Fibroblast of upper back skin (primary cell): ENCODE results near the gene WFDC13.
"Not testable (repeated sequence)": the region's sequence is repeated elsewhere in the genome, so short reads cannot be mapped to it uniquely, and the experiment has no call there.

ENCODE experiments used
- DNase-seq: peaks from one replicate; pipeline ENCODE4 v3.0.0-alpha.2; 2013

The WFDC13 gene, protein sequence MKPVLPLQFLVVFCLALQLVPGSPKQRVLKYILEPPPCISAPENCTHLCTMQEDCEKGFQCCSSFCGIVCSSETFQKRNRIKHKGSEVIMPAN

DNA sequence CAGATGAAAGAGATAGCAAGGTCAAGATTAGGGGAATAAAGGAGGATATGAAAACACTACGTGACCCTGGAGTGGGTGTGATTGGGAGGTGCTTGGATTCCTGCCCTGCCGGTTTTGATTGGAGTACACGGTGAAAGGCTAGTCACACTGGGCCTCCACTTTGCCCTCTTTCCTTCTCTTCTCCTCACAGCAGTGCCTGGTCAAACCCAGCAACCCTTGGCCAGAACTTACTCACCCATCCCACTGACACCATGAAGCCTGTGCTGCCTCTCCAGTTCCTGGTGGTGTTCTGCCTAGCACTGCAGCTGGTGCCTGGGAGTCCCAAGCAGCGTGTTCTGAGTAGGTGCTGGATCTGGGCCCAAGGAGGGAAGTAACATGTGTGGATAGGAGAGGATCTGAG lies at the start of gene WFDC13:
TSS of gene WFDC13 (plus strand) at position 166 of the 400 bp plus-strand sequence. CDS start at position 252, 86 bp downstream.
- no peak for DNase-seq

DNA sequence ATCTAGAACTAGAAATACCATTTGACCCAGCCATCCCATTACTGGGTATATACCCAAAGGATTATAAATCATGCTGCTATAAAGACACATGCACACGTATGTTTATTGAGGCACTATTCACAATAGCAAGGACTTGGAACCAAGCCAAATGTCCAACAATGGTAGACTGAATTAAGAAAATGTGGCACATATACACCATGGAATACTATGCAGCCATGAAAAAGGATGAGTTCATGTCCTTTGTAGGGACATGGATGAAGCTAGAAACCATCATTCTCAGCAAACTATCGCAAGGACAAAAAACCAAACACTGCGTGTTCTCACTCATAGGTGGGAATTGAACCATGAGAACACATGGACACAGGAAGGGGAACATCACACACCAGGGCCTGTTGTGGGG lies 44.8 kb upstream of the WFDC13 start:
- DNase-seq: not testable (repeated sequence)

DNA sequence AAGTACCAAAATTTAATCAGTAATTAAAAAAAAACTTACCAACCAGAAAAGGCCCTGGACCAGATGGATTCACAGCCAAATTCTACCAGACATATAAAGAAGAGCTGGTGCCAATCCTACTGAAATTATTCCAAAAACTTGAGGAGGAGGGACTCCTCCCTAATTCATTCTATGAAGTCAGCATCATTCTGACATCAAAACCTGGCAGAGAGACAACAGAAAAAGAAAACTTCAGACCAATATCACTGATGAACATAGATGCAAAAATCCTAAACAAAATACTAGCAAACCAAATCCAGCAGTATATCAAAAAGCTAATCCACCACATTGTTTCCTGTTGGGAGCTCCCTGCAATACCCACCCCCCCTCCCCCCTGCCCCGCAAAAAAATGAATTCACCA lies 31.7 kb upstream of the WFDC13 start, which contains the start of gene WFDC11:
TSS of gene WFDC11 (minus strand) at position 101 of the 400 bp plus-strand sequence. CDS start 19,639 bp downstream, outside the sequence.
- no peak for DNase-seq

DNA sequence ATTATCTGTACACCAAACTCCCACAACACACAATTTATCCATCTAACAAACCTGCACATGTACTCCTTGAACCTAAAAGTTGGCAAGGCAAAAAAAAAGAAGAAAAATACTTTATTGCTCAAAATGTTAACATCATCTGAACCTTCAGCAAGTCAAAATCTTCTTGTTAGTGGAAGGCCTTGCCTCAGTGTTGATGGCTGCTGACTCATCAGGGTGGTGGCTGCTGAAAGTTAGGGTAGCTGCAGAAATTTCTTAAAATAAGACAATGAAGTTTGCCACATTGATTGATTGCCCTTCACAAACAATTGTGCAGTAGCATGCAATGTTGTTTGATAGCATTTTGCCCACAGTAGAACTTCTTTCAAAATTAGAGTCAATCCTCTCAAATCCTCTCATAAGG lies 29.1 kb upstream of the WFDC13 start:
- no peak for DNase-seq

DNA sequence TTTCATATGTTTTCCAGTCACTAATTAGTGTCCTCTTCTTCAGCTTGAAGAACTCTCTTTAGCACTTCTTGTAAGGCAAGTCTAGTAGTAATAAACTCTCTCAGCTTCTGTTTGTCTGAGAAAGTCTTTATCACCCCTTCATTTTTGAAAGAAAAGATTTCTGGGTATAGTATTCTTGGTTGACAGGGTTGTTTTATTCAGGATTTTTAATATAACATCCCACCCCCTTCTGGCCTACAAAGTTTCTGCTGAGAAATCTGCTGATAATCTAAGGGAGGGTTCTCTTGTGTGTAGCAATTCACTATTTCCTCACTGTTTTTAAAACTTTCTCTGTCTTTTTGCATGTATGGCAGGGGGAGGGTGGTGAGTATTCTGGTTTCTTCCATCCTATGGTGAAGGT lies 22.2 kb upstream of the WFDC13 start:
- DNase-seq: no peak

DNA sequence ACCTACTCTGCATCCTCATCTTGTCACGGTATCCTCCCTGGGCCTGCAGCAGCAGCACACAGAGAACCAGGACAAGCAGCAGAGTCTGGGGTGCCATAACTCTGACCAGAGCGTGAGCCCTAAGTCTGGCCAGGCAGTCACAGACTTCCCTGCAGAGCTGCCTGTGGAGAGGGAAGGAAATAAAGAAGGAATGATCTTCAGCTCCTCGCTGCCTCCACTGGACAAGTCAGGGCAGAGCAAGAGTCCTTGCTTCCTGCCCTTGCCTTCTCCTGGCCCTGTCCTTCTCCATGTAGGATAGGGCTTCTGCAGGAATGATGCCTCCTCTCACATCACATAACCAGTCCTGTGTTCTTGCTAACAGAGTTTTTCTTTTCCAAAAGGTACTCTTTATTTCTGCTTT lies 15.9 kb upstream of the WFDC13 start:
- no peak for DNase-seq

DNA sequence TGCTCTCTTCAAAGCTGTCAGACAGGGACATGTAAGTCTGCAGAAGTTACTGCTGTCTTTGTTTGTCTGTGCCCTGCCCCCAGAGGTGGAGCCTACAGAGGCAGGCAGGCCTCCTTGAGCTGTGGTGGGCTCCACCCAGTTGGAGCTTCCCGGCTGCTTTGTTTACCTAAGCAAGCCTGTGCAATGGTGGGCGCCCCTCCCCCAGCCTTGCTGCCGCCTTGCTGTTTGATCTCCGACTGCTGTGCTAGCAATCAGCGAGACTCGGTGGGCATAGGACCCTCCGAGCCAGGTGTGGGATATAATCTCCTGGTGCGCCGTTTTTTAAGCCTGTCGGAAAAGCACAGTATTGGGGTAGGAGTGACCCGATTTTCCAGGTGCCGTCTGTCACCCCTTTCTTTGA lies 8.5 kb upstream of the WFDC13 start:
- not testable (repeated sequence) for DNase-seq

DNA sequence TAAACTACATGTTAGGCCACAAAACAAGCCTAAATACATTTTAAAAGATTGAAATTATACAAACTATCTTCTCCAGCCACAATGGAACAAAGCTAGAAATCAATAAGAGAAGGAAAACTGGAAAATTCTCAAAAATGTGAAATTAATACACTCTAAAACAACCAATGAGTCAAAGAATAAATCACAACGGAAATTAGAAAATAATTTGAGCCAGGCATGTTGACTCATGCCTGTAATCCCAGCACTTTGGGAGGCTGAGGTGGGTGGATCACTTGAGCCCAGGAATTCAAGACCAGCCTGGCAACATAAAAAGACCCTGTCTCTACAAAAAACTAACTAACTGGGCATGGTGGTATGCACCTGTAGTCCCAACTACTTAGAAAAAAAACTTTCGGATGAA lies 6.3 kb upstream of the WFDC13 start:
- no peak for DNase-seq

DNA sequence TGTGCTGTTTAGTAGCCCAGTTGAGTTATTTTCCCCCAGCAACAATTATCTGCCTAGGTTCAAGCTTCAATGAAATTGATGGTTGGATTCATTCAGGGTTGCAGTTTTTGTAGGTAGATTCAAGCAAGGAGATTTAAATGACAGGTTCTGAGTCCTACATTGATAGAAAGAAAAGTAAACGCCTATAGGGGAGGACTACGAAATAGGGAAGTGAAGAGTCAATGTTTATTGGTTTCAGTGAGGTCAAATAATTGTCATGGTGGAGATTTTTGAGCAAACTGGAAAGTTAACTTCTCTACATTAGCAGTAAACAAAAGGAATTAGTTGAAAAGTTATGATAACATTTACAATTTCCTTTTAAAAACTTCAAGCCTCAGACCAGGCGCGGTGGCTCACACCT lies 734 bp upstream of the WFDC13 start:
- DNase-seq: no peak

DNA sequence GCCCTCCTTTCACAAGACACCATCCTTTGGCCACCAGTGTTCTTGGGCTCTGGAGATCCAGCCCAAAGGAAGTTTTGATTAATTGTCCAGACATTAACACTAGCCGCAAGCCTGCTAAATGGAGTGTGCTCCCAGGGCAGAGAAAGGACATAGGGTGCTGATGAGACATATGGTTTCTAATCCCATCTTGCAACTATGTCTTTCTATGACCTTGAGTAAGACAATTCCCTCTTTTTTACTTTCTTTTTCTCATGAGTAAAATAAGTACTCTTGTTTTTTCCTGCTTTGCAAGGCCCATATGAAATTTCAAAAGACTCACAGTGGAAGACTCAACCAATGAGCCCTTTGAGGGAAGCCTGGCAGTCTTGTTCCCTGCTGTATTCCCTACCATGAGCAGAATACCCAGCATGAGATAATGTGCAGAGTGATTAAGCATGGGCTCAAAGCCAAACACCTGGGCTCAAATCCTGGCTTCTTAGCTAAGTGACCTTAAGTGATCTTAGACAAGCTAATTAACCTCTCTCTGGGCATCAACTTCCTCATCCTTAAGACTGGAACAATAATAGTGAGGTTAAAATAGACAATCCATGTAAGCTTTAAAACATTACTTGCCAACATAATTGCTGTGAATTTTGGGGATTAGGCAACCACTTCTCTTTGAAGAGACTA lies 3.3 kb downstream of the WFDC13 start, which contains the start of gene WFDC10B:
TSS of gene WFDC10B (minus strand) at position 51 of the 669 bp plus-strand sequence. CDS start 19,027 bp downstream, outside the sequence.
- no peak for DNase-seq

DNA sequence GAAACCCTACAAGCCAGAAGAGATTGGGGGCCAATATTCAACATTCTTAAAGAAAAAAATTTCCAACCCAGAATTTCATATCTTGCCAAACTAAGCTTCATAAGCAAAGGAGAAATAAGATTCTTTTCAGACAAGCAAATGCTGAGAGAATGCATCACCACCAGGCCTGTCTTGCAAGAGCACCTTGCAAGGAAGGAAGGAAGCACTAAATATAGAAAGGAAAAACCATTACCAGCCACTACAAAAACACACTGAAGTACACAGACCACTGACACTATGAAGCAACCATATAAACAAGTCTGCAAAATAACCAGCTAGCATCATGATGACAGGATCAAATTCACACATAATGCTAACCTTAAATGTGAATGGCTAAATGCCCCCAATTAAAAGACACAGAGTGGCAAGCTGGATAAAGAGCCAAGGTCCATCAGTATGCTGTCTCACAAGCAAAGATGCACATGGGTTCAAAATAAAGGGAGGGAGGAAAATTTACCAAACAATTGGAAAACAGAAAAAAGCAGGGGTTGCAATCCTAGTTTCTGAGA lies 14.4 kb downstream of the WFDC13 start:
- not testable (repeated sequence) for DNase-seq

DNA sequence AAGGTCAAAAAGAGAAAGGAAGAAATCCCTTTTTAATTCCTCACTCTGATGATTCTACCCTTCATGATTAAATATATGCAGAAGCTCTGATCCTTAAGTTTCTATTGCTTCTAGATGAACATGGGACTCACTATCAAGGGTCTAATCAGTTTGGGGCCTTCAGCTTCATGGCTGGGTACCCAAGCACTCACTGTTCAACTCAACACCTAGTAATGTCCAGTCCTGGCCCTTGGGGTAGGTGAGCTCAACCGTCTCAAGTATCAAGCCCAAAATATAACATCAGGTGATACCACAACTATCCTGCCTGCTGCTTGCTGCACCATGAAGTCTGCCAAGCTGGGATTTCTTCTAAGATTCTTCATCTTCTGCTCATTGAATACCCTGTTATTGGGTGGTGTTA lies 20.2 kb downstream of the WFDC13 start, which contains the start of gene SPINT4:
TSS of gene SPINT4 (plus strand) at position 301 of the 400 bp plus-strand sequence. CDS start at position 322, 21 bp downstream.
- no peak for DNase-seq

DNA sequence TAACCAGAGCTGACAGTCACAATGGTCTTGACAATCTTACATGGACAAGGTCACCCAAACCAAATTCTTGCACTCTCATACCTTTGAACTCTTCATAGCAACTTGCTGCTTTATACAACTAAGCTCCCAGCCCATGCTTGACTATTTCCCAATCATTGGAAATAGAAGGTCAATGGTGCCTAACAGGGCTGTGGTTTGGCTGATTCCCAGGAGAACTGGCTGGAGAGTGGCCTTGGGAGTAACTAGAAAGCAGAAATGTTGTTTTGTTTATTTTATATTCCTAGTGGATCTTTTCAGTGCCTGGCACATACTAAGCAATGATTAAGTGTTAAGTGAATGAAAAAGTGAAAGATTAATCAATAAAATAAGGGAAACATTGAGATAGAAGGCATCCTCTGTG lies 23.3 kb downstream of the WFDC13 start:
- no peak for DNase-seq

DNA sequence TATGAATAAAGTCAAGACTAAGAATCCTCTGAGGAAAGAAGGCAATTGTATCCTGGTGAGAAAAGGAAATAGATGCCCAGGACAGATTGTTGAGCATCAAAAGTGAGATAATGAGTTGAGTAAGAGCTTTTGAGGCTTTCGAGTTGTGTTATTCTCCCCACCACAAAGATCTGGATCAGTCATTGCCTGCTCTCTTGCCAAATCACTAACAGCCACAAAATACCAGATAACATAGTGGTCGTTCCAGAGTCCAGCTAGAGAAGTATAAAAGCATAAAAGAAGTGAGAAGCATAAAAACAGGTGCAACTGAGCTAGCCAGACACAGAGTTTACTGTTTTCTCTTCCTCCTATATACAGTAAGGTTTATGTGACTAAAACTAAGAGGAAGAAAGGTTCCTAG lies 25.2 kb downstream of the WFDC13 start:
- DNase-seq: no peak

DNA sequence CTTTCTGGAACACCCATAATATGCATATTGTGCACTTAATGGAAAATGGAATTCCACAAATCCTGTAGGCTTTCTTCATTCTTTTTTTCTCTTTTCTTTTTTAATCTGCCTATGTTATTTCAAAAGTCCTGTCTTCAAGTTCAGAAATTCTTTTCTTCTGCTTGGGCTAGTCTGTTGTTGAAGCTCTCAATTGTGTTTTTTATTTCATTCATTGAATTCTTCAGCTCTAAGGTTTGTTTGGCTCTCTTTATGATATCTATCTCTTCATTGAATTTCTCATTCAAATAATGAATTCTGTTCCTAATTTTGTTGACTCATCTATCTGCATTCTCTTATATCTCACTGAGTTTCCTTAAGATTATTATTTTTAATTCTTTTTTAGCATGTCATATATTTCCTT lies 30.4 kb downstream of the WFDC13 start:
- DNase-seq: no peak

DNA sequence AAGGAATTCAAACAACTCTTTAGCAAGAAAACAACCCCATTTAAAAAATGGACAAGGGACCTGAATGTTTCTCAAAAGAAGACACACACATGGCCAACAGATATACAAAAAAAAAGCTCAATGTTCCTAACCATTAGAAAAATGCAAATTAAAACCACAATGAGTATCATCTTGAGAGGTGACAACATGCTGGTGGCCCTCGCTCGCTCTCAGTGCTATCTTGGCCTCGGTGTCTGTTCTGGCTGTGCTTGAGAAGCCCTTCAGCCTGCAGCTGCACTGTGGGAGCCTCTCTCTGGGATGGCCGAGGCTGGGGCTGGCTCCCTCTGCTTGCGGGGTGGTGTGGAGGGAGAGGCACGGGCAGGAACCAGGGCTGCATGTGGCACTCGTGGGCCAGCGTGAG lies 33.7 kb downstream of the WFDC13 start:
- DNase-seq: no peak

DNA sequence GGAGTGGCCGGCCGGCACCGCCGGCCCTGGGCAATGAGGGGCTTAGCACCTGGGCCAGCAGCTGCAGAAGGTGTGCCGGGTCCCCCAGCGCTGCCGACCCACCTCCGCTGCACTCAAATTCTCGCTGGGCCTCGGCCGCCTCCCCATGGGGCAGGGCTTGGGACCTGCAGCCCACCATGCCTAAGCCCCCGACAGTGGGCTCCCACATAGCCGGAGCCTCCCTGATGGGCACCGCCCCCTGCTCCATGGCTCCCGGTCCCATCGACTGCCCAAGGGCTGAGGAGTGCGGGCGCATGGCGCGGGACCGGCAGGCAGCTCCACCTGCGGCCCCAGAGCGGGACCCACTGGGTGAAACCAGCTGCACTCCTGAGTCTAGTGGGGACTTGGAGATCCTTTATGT lies 34.1 kb downstream of the WFDC13 start:
- DNase-seq: no peak

DNA sequence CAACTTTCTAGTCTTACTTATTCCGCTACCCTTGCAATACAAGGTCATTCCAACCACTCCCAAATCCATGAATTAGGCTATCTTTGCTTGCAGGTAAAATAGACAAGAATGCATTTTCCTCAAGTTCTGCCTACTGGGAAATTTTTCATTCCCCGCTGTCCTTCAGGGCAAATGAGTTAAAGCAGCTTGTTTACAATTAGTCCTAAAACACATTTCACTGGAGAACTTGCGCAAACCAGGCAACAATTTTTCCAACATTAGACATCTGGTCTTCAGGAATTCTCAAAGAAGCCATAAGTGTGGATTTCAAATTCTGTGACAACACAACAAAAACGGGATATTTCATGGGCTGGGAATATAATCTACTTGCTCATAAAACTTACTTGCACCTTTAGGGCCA lies 40.8 kb downstream of the WFDC13 start:
- DNase-seq: no peak

DNA sequence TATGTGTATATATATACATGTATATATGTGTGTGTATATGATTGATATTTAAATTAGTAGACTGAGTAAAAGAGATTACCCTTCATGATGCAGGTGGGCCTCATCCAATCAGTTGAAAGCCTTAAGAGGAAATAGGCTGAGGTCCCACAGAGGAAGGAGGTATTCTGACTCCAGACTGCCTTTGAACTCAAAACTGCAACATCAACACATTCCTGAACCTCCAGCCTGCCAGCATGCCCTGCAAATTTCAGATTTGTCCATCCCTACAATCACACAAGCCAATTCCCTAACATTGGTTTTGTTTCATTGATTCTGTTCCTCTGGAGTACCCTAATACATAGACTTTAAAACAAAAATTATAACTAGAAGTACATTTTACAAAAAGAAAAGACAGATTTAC lies 43.2 kb downstream of the WFDC13 start:
- no peak for DNase-seq

DNA sequence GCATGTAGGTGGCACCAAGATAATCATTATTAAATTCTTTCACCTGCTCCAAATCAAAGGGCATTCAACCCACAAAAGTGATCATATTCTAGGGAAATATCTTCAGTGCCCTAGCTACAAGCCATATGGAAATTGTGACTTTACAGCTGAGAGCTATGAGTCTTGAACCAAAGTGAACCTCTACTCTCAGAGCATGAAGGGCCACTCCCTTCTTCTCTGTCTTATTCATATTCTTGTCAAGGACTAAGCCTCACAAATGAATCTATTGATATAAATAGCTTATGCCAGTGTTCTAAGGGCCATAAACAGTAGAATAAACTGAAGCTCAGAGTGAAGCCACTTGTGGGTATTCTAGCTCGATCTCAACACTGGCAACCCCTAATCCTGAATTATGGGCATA lies 49.9 kb downstream of the WFDC13 start:
- DNase-seq: no peak

DNA sequence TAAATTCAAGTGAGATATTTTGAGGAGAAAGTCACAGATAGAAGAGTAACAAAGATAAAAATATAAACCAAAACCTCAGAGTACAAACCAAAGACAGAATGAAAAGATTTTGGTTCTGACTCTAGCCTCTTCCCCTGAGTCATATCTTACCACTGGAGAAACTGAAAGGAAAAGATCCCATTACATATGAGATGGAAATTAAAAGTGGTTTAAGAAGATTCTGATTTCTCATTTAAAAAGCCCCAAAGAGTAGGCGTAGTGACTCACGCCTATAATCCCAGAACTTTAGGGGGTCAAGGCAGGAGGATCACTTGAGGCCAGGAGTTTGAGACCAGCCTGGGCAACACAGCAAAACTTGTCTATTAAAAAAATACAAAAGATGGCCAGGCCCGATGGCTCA lies 50.9 kb downstream of the WFDC13 start:
- DNase-seq: no peak

DNA sequence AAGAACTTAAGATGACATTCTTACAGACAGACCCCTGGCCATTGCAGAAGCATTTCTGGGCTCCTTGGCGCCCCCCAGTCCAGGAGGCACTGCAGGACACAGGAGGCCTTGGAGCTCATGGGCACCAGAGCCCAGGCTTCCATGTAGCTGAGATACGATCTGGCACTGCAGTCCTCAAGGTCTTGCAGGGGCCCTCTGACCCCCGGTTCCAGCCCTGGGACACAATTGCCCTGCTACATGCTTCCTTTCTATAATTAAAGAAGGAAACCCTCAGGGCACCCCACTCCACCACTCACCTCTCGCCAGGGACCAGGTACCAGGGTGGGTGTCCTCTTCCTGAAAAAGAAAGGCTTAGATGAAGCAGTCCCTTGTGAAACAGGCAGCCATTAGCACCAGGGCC lies 56.3 kb downstream of the WFDC13 start:
- no peak for DNase-seq
